Uterus (tissue), 2 donors: Measurements from ENCODE around the gene CIRBP.

Source experiments
- CTCF ChIP-seq, 4 experiments: fragments of 200-600 bp in 2 of 4; fragments of 450-650 bp in 2 of 4; sonication (generic) in 2 of 4; IDR thresholded peaks; one replicate each; pipeline ENCODE4 v1.5.1; 2016 to 2019; ENCODE audit warnings: antibody characterized with exemption in 4 of 4, mild to moderate bottlenecking in 2 of 4, moderate library complexity in 1 of 4
- POLR2A ChIP-seq, 2 donors: fragments of 450-650 bp; IDR thresholded peaks; one replicate each; pipeline ENCODE4 v1.6.1; 2016; ENCODE audit warnings: antibody characterized with exemption in 2 of 2, mild to moderate bottlenecking in 1 of 2, moderate library complexity in 1 of 2

- TF ChIP-seq CTCF (IDR thresholded peaks at IDR 0.05): peak; percentile 90 to 93 (median 92)
- TF ChIP-seq POLR2A (IDR thresholded peaks at IDR 0.05): no peak
Measured at GRCh38 chr19:1279782-1280341, 10.7 kb downstream of the CIRBP start.
